IPS-15b (cell line): Measurements from ENCODE around the gene CAPN5.

ENCODE experiments used
- H3K27me3 ChIP-seq: one replicate; pipeline ENCODE4 v1.6.1; 2013; ENCODE audit warnings: low read length; ENCODE audit not compliant: control insufficient read depth, insufficient read depth
- H3K36me3 ChIP-seq: one replicate; pipeline ENCODE4 v1.6.1; 2013; ENCODE audit warnings: low read length; ENCODE audit not compliant: control insufficient read depth, insufficient read depth
- H3K4me1 ChIP-seq: one replicate; pipeline ENCODE4 v1.6.1; 2013; ENCODE audit warnings: mild to moderate bottlenecking, low read length; ENCODE audit not compliant: control insufficient read depth, insufficient read depth
- H3K4me3 ChIP-seq: one replicate; pipeline ENCODE4 v1.5.1; 2013; ENCODE audit warnings: low read depth, low read length
- H3K9ac ChIP-seq: one replicate; pipeline ENCODE4 v1.6.1; 2013; ENCODE audit warnings: low read depth, mild to moderate bottlenecking, low read length
- H3K9me3 ChIP-seq: one replicate; pipeline ENCODE4 v1.6.1; 2013; ENCODE audit warnings: mild to moderate bottlenecking, low read length; ENCODE audit not compliant: control insufficient read depth, insufficient read depth

Gene CAPN5

GRCh38 chr11:77167791-77168190 is 101.0 kb downstream of the CAPN5 start:
- Histone ChIP-seq H3K27me3 (no peaks in the 10 kb centered on the region), H3K4me3 (no peak overlapping the region), H3K36me3 (no peaks in the 10 kb centered on the region), H3K9me3 (no peaks in the 10 kb centered on the region), H3K9ac (no peak overlapping the region), H3K4me1 (peaks cover 7% of the 10 kb centered on the region)

- Histone ChIP-seq H3K27me3 (no peaks in the 10 kb centered on the region), H3K4me1 (peaks cover 11% of the 10 kb centered on the region), H3K9me3 (no peaks in the 10 kb centered on the region), H3K36me3 (no peaks in the 10 kb centered on the region), H3K4me3 (no peak overlapping the region), H3K9ac (no peak overlapping the region)
These were observed 103.3 kb downstream of the CAPN5 start for GRCh38 chr11:77170107-77170506.

GRCh38 chr11:77171254-77171653 is 104.5 kb downstream of the CAPN5 start:
- H3K9me3 ChIP-seq: no peaks in the 10 kb centered on the region
- H3K27me3 ChIP-seq: no peaks in the 10 kb centered on the region
- no peak overlapping the region for H3K9ac ChIP-seq
- H3K4me1 ChIP-seq: peaks cover 11% of the 10 kb centered on the region
- H3K4me3 ChIP-seq: no peak overlapping the region
- no peaks in the 10 kb centered on the region for H3K36me3 ChIP-seq

- H3K9ac ChIP-seq: no peak overlapping the region
- peaks cover 11% of the 10 kb centered on the region for H3K4me1 ChIP-seq
- no peaks in the 10 kb centered on the region for H3K27me3 ChIP-seq
- H3K36me3 ChIP-seq: no peaks in the 10 kb centered on the region
- H3K9me3 ChIP-seq: no peaks in the 10 kb centered on the region
- peak overlapping the region; percentile 1 for H3K4me3 ChIP-seq
These were observed 105.3 kb downstream of the CAPN5 start for GRCh38 chr11:77171885-77172665.

- H3K4me1 ChIP-seq: peaks cover 11% of the 10 kb centered on the region
- peak overlapping the region; percentile 1 for H3K4me3 ChIP-seq
- no peaks in the 10 kb centered on the region for H3K9me3 ChIP-seq
- H3K9ac ChIP-seq: no peak overlapping the region
- H3K36me3 ChIP-seq: no peaks in the 10 kb centered on the region
- no peaks in the 10 kb centered on the region for H3K27me3 ChIP-seq
These were observed 105.9 kb downstream of the CAPN5 start for GRCh38 chr11:77172666-77172982.

GRCh38 chr11:77173494-77173893 is 106.7 kb downstream of the CAPN5 start:
- peaks cover 11% of the 10 kb centered on the region for H3K4me1 ChIP-seq

GRCh38 chr11:77174559-77174958 is 107.8 kb downstream of the CAPN5 start:
- Histone ChIP-seq H3K27me3 (no peaks in the 10 kb centered on the region), H3K4me1 (peaks cover 11% of the 10 kb centered on the region)

More at GRCh38 chr11:77173494-77173893, 106.7 kb downstream of the CAPN5 start:
- H3K9ac ChIP-seq: peak overlapping the region; percentile 5
- no peaks in the 10 kb centered on the region for H3K27me3 ChIP-seq
- no peaks in the 10 kb centered on the region for H3K36me3 ChIP-seq
- no peaks in the 10 kb centered on the region for H3K9me3 ChIP-seq
- H3K4me3 ChIP-seq: no peak overlapping the region

GRCh38 chr11:77175021-77175842 is 108.5 kb downstream of the CAPN5 start:
- H3K4me1 ChIP-seq: peaks cover 11% of the 10 kb centered on the region
- no peak overlapping the region for H3K4me3 ChIP-seq
- H3K9me3 ChIP-seq: no peaks in the 10 kb centered on the region
- no peaks in the 10 kb centered on the region for H3K36me3 ChIP-seq
- peak overlapping the region; percentile 26 for H3K9ac ChIP-seq
- H3K27me3 ChIP-seq: no peaks in the 10 kb centered on the region

More at GRCh38 chr11:77174559-77174958, 107.8 kb downstream of the CAPN5 start:
- H3K9ac ChIP-seq: no peak overlapping the region
- H3K4me3 ChIP-seq: no peak overlapping the region
- no peaks in the 10 kb centered on the region for H3K9me3 ChIP-seq
- no peaks in the 10 kb centered on the region for H3K36me3 ChIP-seq
